ENCODE measurements around the gene DAB2IP.

DNA sequence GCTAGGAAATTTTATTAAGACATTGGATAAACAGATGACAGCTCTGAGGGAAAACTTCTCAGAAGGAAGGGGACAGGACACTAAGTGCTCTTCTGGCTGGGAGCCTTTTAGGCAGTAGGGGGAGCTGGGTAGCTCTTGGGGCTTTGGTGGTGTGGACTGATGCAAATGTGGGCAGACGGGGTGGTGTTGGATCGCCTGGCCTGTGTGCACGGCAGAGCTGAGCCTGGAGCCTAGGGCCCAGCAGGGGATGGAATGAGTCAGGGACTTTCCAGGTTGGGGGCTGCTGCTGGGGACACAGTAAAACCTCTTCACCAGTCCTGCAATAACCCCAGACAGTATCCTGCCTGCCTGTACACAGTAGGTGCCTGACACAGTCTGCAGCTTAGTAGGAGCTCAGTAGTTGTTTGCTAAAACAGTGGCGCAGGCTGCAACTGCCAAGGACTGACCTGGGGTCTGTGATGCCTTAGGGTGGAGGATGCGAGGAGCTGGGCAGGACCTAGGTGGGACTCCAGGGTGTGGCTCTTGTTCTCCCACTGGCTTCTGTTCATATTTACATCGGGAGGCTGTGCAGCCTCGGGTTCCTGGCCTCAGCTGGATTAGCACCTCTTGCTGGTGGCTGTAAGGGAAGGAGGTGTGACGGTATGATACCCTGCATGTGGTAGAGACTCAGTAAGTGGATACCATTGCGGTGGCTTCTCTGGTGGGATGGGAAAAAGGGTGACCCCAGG, 83.8 kb downstream of the DAB2IP start:
- no peak for TF ChIP-seq EZH2 (IDR thresholded peaks at IDR 0.05; ENCODE audit: borderline replicate concordance, low read length)
- peak; percentile 79 for TF ChIP-seq CTCF (IDR thresholded peaks at IDR 0.05; ENCODE audit: low read length)

Measured in OCI-LY1 (cell line).